OCI-LY1 (cell line): ENCODE data around the gene NR2F1.

Experiments
- H2AFZ ChIP-seq: fragments of 200-600 bp; sonication (generic), shearing (Covaris generic); 2 replicates; pipeline ENCODE4 v1.6.0; 2014; ENCODE audit warnings: antibody characterized with exemption, mild to moderate bottlenecking, low read length
- H3F3A ChIP-seq: fragments of 200-600 bp; sonication (generic), shearing (Covaris generic); 2 replicates; pipeline ENCODE4 v1.6.0; 2014; ENCODE audit warnings: mild to moderate bottlenecking, antibody characterized with exemption, low read length, moderate library complexity; ENCODE audit not compliant: insufficient read depth
- H3K27ac ChIP-seq: fragments of 200-600 bp; sonication (generic); 2 replicates; pipeline ENCODE4 v1.5.1; 2014; ENCODE audit warnings: low read length, mixed run types, mild to moderate bottlenecking, low read depth; ENCODE audit not compliant: poor library complexity, severe bottlenecking
- H3K27me3 ChIP-seq: fragments of 200-600 bp; sonication (generic); 2 replicates; pipeline ENCODE4 v1.6.0; 2014; ENCODE audit warnings: antibody characterized with exemption, mild to moderate bottlenecking, low read length, moderate library complexity; ENCODE audit not compliant: insufficient read depth
- H3K36me3 ChIP-seq: fragments of 200-600 bp; sonication (generic); 2 replicates; pipeline ENCODE4 v1.6.1; 2014; ENCODE audit warnings: mild to moderate bottlenecking, antibody characterized with exemption, low read length, moderate library complexity, mixed read lengths; ENCODE audit not compliant: insufficient read depth
- H3K4me1 ChIP-seq: fragments of 200-600 bp; sonication (generic); 2 replicates; pipeline ENCODE4 v1.5.1; 2014; ENCODE audit warnings: mild to moderate bottlenecking, low read length, moderate library complexity; ENCODE audit not compliant: insufficient read depth, severe bottlenecking
- H3K4me2 ChIP-seq: fragments of 200-600 bp; sonication (generic), shearing (Covaris generic); 2 replicates; pipeline ENCODE4 v1.6.1; 2014; ENCODE audit warnings: low read length
- H3K4me3 ChIP-seq: fragments of 200-600 bp; sonication (generic); 2 replicates; pipeline ENCODE4 v1.5.1; 2014; ENCODE audit warnings: low read length, low read depth, mild to moderate bottlenecking, mixed read lengths; ENCODE audit not compliant: poor library complexity, severe bottlenecking
- H3K79me2 ChIP-seq: fragments of 200-600 bp; shearing (Covaris generic); 2 replicates; pipeline ENCODE4 v1.6.1; 2016; ENCODE audit warnings: mixed run types, low read length, mixed read lengths; ENCODE audit not compliant: insufficient read depth
- H3K9ac ChIP-seq: fragments of 200-600 bp; sonication (generic), shearing (Covaris generic); 2 replicates; pipeline ENCODE4 v1.6.1; 2014; ENCODE audit warnings: mild to moderate bottlenecking, low read length, mixed read lengths
- H3K9me2 ChIP-seq: fragments of 200-600 bp; sonication (generic), shearing (Covaris generic); 2 replicates; pipeline ENCODE4 v1.6.1; 2014; ENCODE audit warnings: low read depth, mild to moderate bottlenecking, low read length, mixed read lengths
- H3K9me3 ChIP-seq: fragments of 200-600 bp; shearing (Covaris generic); 2 replicates; pipeline ENCODE4 v1.6.1; 2014; ENCODE audit warnings: low read length, mixed read lengths
- H4K20me1 ChIP-seq: fragments of 200-600 bp; sonication (generic), shearing (Covaris generic); 2 replicates; pipeline ENCODE4 v1.6.0; 2016; ENCODE audit warnings: mild to moderate bottlenecking, low read length; ENCODE audit not compliant: insufficient read depth
- EZH2 ChIP-seq: fragments of 200-600 bp; sonication (generic), shearing (Covaris generic); IDR thresholded peaks from 2 replicates; pipeline ENCODE4 v1.8.0; 2017; ENCODE audit warnings: borderline replicate concordance, mixed run types, mild to moderate bottlenecking, antibody characterized with exemption, low read length, moderate library complexity, mixed read lengths
- TF ChIP-seq, protein P1 (sequence below): fragments of 200-600 bp; sonication (generic), shearing (Covaris generic); IDR thresholded peaks from 2 replicates; pipeline ENCODE4 v1.5.1; 2017; ENCODE audit warnings: mild to moderate bottlenecking, antibody characterized with exemption, low read length, moderate library complexity, mixed read lengths

The NR2F1 gene

DNA sequence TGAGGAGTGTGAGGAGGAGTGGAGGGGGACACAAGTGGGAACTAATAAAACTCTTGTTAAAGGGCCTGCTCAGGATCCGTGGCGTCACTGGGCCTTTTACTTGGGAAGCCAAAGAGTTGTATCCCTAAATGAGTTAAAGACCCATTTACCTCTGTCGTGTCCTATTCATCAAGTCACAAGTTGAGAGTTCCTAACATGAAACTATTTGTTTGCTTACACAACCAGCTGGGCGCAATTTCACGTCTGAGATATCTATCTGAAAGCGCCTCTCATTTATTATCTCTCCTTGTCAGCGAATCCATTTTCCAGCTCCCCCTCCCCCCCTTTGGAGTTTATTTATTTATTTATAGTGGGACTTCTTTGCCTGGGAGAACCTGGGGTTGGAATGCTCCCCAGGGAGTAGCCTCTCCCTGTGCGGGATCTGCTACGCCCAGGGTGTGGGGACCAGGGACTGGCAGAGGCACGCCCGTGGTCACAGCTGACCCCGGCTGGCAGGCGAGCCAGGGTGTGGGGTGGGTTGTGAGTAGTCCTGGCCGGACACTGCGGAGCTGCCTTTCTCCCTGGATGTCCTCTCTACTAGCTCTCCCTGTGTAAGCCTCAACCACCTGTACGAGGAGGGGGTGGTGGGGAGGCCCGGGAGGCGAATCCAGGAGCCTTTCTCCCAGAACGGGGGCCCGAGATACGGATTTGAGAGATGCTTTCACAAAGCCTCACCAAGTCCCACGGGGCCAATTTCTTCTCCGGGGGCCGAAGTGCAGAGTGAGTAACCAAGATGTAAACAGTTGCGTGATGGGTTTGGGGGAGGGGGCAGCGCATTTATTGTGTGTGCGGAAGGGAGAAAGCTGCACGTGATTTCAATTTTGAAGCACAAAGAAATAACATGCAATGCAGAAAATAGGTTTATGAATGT lies 15.3 kb downstream of the NR2F1 start:
- TF ChIP-seq EZH2, result no peak
- TF ChIP-seq, protein P1, sequence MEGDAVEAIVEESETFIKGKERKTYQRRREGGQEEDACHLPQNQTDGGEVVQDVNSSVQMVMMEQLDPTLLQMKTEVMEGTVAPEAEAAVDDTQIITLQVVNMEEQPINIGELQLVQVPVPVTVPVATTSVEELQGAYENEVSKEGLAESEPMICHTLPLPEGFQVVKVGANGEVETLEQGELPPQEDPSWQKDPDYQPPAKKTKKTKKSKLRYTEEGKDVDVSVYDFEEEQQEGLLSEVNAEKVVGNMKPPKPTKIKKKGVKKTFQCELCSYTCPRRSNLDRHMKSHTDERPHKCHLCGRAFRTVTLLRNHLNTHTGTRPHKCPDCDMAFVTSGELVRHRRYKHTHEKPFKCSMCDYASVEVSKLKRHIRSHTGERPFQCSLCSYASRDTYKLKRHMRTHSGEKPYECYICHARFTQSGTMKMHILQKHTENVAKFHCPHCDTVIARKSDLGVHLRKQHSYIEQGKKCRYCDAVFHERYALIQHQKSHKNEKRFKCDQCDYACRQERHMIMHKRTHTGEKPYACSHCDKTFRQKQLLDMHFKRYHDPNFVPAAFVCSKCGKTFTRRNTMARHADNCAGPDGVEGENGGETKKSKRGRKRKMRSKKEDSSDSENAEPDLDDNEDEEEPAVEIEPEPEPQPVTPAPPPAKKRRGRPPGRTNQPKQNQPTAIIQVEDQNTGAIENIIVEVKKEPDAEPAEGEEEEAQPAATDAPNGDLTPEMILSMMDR, result no peak
- Histone ChIP-seq H3K9me2 (no peaks in the 10 kb centered on the region), H3K4me3 (no peak overlapping the region), H3K27ac (no peak overlapping the region), H3K9me3 (no peaks in the 10 kb centered on the region), H3K4me2 (no peak overlapping the region), H3F3A (no peaks in the 10 kb centered on the region), H3K4me1 (no peaks in the 10 kb centered on the region), H3K36me3 (no peaks in the 10 kb centered on the region), H3K27me3 (no peaks in the 10 kb centered on the region; the same call in 1 of the 2 replicates), H3K9ac (no peak overlapping the region), H3K79me2 (no peaks in the 10 kb centered on the region), H2AFZ (no peak overlapping the region), H4K20me1 (no peaks in the 10 kb centered on the region)

- no peak overlapping the region for H2AFZ ChIP-seq
- H3K27ac ChIP-seq, result no peak overlapping the region
- no peaks in the 10 kb centered on the region; the same call in none of the 2 replicates for H3K27me3 ChIP-seq
- no peaks in the 10 kb centered on the region for H3K36me3 ChIP-seq
- no peak for TF ChIP-seq EZH2
- TF ChIP-seq, protein P1, result no peak
- H3K4me1 ChIP-seq, result no peaks in the 10 kb centered on the region
- H3F3A ChIP-seq, result no peaks in the 10 kb centered on the region
- no peak overlapping the region for H3K4me3 ChIP-seq
- H3K4me2 ChIP-seq, result no peak overlapping the region
- no peaks in the 10 kb centered on the region for H3K9me3 ChIP-seq
- no peaks in the 10 kb centered on the region for H4K20me1 ChIP-seq
- H3K9me2 ChIP-seq, result no peaks in the 10 kb centered on the region
- no peak overlapping the region for H3K9ac ChIP-seq
- no peaks in the 10 kb centered on the region for H3K79me2 ChIP-seq
Observed at GRCh38 chr5:93599001-93599379, 16.0 kb downstream of the NR2F1 start.

GRCh38 chr5:93599399-93600120 lies 16.5 kb downstream of the NR2F1 start:
- H3K27me3 ChIP-seq, result no peaks in the 10 kb centered on the region; the same call in none of the 2 replicates
- TF ChIP-seq, protein P1, result no peak
- TF ChIP-seq EZH2, result no peak
- no peaks in the 10 kb centered on the region for H3K79me2 ChIP-seq
- H3K36me3 ChIP-seq, result no peaks in the 10 kb centered on the region
- H3K4me1 ChIP-seq, result no peaks in the 10 kb centered on the region
- H3K9ac ChIP-seq, result no peak overlapping the region
- H3K27ac ChIP-seq, result no peak overlapping the region
- H3K4me2 ChIP-seq, result no peak overlapping the region
- no peaks in the 10 kb centered on the region for H3F3A ChIP-seq
- H2AFZ ChIP-seq, result no peak overlapping the region
- no peaks in the 10 kb centered on the region for H3K9me2 ChIP-seq
- H4K20me1 ChIP-seq, result no peaks in the 10 kb centered on the region
- no peak overlapping the region for H3K4me3 ChIP-seq
- H3K9me3 ChIP-seq, result no peaks in the 10 kb centered on the region
